Measurements from ENCODE around the gene GLP1R.

Gene GLP1R

DNA sequence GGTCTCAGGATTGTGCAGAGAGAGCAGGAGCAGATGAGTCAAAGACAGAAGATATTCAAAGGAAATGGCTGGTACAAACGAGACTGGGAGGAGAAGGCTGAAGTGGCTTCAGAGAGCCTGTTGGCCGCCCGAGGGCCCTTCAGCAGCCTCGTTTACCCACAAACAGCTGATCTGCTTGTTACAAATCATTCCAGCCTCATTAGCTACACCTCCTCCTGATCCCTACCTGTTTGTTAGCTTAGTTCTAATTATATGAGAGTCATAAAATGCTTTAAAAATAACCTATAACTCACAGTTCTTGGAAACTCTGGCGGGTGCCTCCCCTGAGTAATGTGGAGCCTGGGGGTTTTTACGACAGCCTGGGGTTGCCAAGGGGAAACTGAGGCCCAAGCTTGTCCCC lies 12.6 kb downstream of the GLP1R start:
- Histone ChIP-seq H3K27ac (ENCODE audit: low read depth, low read length) (no peak overlapping the region), H3K27me3 (ENCODE audit: control insufficient read depth in 5 of 5, insufficient read depth in 4 of 5, low read length in 5 of 5) (peaks cover 12 to 42% (median 24%) of the 10 kb centered on the region in 5 donors), H3K4me1 (ENCODE audit: control insufficient read depth in 5 of 5, insufficient read depth in 5 of 5, low read length in 5 of 5) (peaks cover 0 to 5% (median 0%) of the 10 kb centered on the region in 5 donors), H3K9ac (ENCODE audit: low read length in 5 of 5) (no peak overlapping the region), H3K36me3 (ENCODE audit: control insufficient read depth in 5 of 5, insufficient read depth in 5 of 5, low read length in 5 of 5) (no peaks in the 10 kb centered on the region), H3K9me3 (ENCODE audit: control insufficient read depth in 5 of 5, low read length in 5 of 5) (no peaks in the 10 kb centered on the region), H3K4me3 (ENCODE audit: low read depth in 1 of 5, low read length in 5 of 5) (no peak overlapping the region)

DNA sequence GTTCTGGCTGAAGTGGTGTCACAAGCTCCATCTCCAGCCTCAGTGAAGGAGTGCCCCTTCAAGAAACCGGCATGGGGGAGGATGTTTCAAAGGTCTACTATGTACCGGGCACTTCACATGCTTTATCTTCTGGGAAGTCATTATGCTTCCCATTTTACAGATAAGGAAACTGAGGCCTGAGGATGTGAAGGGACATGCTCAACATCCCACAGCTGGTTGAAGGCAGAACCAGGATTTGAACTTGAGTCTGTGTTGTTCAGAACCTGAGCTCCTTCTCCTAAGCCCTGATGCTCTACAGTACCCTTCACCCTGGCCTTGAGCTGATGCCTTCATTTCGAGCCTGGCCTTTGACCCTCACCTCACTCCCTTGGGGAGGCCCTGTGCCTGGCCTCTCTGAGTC lies 13.0 kb downstream of the GLP1R start:
- peaks cover 0 to 5% (median 0%) of the 10 kb centered on the region in 5 donors for H3K4me1 ChIP-seq (ENCODE audit: control insufficient read depth in 5 of 5, insufficient read depth in 5 of 5, low read length in 5 of 5)
- no peak overlapping the region for H3K9ac ChIP-seq (ENCODE audit: low read length in 5 of 5)
- no peaks in the 10 kb centered on the region for H3K9me3 ChIP-seq (ENCODE audit: control insufficient read depth in 5 of 5, low read length in 5 of 5)
- no peak overlapping the region for H3K4me3 ChIP-seq (ENCODE audit: low read depth in 1 of 5, low read length in 5 of 5)
- no peaks in the 10 kb centered on the region for H3K36me3 ChIP-seq (ENCODE audit: control insufficient read depth in 5 of 5, insufficient read depth in 5 of 5, low read length in 5 of 5)
- no peak overlapping the region for H3K27ac ChIP-seq (ENCODE audit: low read depth, low read length)
- H3K27me3 ChIP-seq (ENCODE audit: control insufficient read depth in 5 of 5, insufficient read depth in 4 of 5, low read length in 5 of 5): peaks cover 12 to 42% (median 25%) of the 10 kb centered on the region in 5 donors

DNA sequence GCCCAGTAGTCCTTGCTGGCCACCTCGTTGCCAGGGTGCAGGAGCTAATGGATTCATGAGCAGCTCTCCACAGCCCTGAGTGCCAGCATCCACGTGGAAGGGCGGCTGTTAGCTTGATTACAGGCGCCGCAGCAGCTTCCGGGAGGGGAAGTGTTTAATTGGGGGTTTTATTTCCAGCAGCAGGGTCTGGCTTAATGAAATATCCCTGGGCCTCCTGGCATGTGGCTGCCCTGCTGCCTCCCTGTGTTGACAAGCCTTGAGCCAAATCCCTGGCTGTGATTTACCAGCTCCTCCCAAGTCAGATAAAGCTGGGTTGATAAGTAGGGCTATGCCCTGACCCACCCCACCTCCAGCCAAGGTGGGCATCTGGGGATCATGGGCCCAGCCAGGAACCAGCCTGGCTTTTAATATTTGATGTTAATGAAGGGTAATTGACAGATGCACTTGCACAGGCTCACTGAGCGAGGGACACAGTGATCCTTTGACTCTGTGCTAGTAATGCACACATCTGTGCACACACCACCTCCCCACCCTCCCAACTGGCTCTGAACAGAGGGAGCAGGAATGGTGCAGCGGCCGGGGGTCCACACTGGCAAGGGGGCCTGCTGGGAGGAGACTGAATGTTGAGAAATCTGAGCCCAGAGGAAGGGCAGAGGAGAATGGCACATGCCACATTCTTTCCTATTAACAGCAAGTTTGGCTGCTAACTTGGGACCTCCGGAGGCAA lies 13.6 kb downstream of the GLP1R start:
- Histone ChIP-seq H3K9ac (ENCODE audit: low read length in 5 of 5) (no peak overlapping the region), H3K4me1 (ENCODE audit: control insufficient read depth in 5 of 5, insufficient read depth in 5 of 5, low read length in 5 of 5) (peaks cover 0 to 5% (median 0%) of the 10 kb centered on the region in 5 donors), H3K9me3 (ENCODE audit: control insufficient read depth in 5 of 5, low read length in 5 of 5) (no peaks in the 10 kb centered on the region), H3K4me3 (ENCODE audit: low read depth in 1 of 5, low read length in 5 of 5) (no peak overlapping the region), H3K27ac (ENCODE audit: low read depth, low read length) (no peak overlapping the region), H3K27me3 (ENCODE audit: control insufficient read depth in 5 of 5, insufficient read depth in 4 of 5, low read length in 5 of 5) (peaks cover 15 to 42% (median 28%) of the 10 kb centered on the region in 5 donors), H3K36me3 (ENCODE audit: control insufficient read depth in 5 of 5, insufficient read depth in 5 of 5, low read length in 5 of 5) (no peaks in the 10 kb centered on the region)

DNA sequence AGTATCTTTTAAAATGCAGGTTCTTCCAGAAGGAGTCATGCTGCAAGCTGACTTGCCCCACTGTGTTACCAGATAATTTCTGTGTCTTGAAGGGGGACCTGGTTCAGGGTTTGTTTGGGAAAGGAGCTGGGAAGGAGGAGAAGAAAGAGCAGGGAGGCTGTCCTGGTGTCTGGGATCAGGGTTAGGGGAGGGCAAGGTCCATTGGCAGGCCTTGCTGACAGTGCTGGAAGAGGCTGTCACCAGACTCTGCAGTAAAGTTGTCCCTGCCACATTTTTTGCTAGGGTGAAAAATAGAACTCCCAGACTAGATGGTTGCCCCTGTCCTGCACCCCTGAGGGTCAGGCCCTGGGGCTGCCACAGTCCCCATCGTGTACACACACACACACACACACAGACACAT lies 14.9 kb downstream of the GLP1R start:
- Histone ChIP-seq H3K9me3 (ENCODE audit: control insufficient read depth in 5 of 5, low read length in 5 of 5) (no peaks in the 10 kb centered on the region), H3K27ac (ENCODE audit: low read depth, low read length) (no peak overlapping the region), H3K9ac (ENCODE audit: low read length in 5 of 5) (no peak overlapping the region), H3K4me1 (ENCODE audit: control insufficient read depth in 5 of 5, insufficient read depth in 5 of 5, low read length in 5 of 5) (peaks cover 0 to 5% (median 0%) of the 10 kb centered on the region in 5 donors), H3K4me3 (ENCODE audit: low read depth in 1 of 5, low read length in 5 of 5) (no peak overlapping the region), H3K36me3 (ENCODE audit: control insufficient read depth in 5 of 5, insufficient read depth in 5 of 5, low read length in 5 of 5) (no peaks in the 10 kb centered on the region), H3K27me3 (ENCODE audit: control insufficient read depth in 5 of 5, insufficient read depth in 4 of 5, low read length in 5 of 5) (peaks cover 10 to 34% (median 25%) of the 10 kb centered on the region in 5 donors)

GRCh38 chr6:39065561-39065960 lies 17.0 kb downstream of the GLP1R start:
- H3K9me3 ChIP-seq (ENCODE audit: control insufficient read depth in 5 of 5, low read length in 5 of 5): no peaks in the 10 kb centered on the region
- peaks cover 0 to 5% (median 0%) of the 10 kb centered on the region in 5 donors for H3K4me1 ChIP-seq (ENCODE audit: control insufficient read depth in 5 of 5, insufficient read depth in 5 of 5, low read length in 5 of 5)
- H3K27me3 ChIP-seq (ENCODE audit: control insufficient read depth in 5 of 5, insufficient read depth in 4 of 5, low read length in 5 of 5): peaks cover 7 to 17% (median 14%) of the 10 kb centered on the region in 5 donors
- no peak overlapping the region for H3K4me3 ChIP-seq (ENCODE audit: low read depth in 1 of 5, low read length in 5 of 5)
- H3K36me3 ChIP-seq (ENCODE audit: control insufficient read depth in 5 of 5, insufficient read depth in 5 of 5, low read length in 5 of 5): no peaks in the 10 kb centered on the region
- no peak overlapping the region for H3K9ac ChIP-seq (ENCODE audit: low read length in 5 of 5)
- no peak overlapping the region for H3K27ac ChIP-seq (ENCODE audit: low read depth, low read length)

GRCh38 chr6:39068391-39068790 lies 19.8 kb downstream of the GLP1R start:
- peaks cover 3 to 17% (median 11%) of the 10 kb centered on the region in 5 donors for H3K27me3 ChIP-seq (ENCODE audit: control insufficient read depth in 5 of 5, insufficient read depth in 4 of 5, low read length in 5 of 5)
- no peaks in the 10 kb centered on the region for H3K9me3 ChIP-seq (ENCODE audit: control insufficient read depth in 5 of 5, low read length in 5 of 5)
- H3K36me3 ChIP-seq (ENCODE audit: control insufficient read depth in 5 of 5, insufficient read depth in 5 of 5, low read length in 5 of 5): no peaks in the 10 kb centered on the region
- H3K4me1 ChIP-seq (ENCODE audit: control insufficient read depth in 5 of 5, insufficient read depth in 5 of 5, low read length in 5 of 5): no peaks in the 10 kb centered on the region
- no peak overlapping the region for H3K9ac ChIP-seq (ENCODE audit: low read length in 5 of 5)
- no peak overlapping the region for H3K27ac ChIP-seq (ENCODE audit: low read depth, low read length)
- H3K4me3 ChIP-seq (ENCODE audit: low read depth in 1 of 5, low read length in 5 of 5): no peak overlapping the region

GRCh38 chr6:39072830-39073229 lies 24.2 kb downstream of the GLP1R start:
- peaks cover 0 to 12% (median 0%) of the 10 kb centered on the region in 5 donors for H3K27me3 ChIP-seq (ENCODE audit: control insufficient read depth in 5 of 5, insufficient read depth in 4 of 5, low read length in 5 of 5)
- H3K27ac ChIP-seq (ENCODE audit: low read depth, low read length): no peak overlapping the region
- H3K9ac ChIP-seq (ENCODE audit: low read length in 5 of 5): no peak overlapping the region
- H3K4me1 ChIP-seq (ENCODE audit: control insufficient read depth in 5 of 5, insufficient read depth in 5 of 5, low read length in 5 of 5): no peaks in the 10 kb centered on the region
- H3K36me3 ChIP-seq (ENCODE audit: control insufficient read depth in 5 of 5, insufficient read depth in 5 of 5, low read length in 5 of 5): no peaks in the 10 kb centered on the region
- no peak overlapping the region for H3K4me3 ChIP-seq (ENCODE audit: low read depth in 1 of 5, low read length in 5 of 5)
- no peaks in the 10 kb centered on the region for H3K9me3 ChIP-seq (ENCODE audit: control insufficient read depth in 5 of 5, low read length in 5 of 5)

- Histone ChIP-seq H3K27ac (ENCODE audit: low read depth, low read length) (no peak overlapping the region), H3K9me3 (ENCODE audit: control insufficient read depth in 5 of 5, low read length in 5 of 5) (no peaks in the 10 kb centered on the region), H3K4me3 (ENCODE audit: low read depth in 1 of 5, low read length in 5 of 5) (no peak overlapping the region), H3K27me3 (ENCODE audit: control insufficient read depth in 5 of 5, insufficient read depth in 4 of 5, low read length in 5 of 5) (peaks cover 0 to 12% (median 0%) of the 10 kb centered on the region in 5 donors), H3K4me1 (ENCODE audit: control insufficient read depth in 5 of 5, insufficient read depth in 5 of 5, low read length in 5 of 5) (no peaks in the 10 kb centered on the region), H3K9ac (ENCODE audit: low read length in 5 of 5) (no peak overlapping the region), H3K36me3 (ENCODE audit: control insufficient read depth in 5 of 5, insufficient read depth in 5 of 5, low read length in 5 of 5) (no peaks in the 10 kb centered on the region)
These were observed 25.1 kb downstream of the GLP1R start for GRCh38 chr6:39073471-39074355.

GRCh38 chr6:39074486-39074885 lies 25.9 kb downstream of the GLP1R start:
- no peaks in the 10 kb centered on the region for H3K4me1 ChIP-seq (ENCODE audit: control insufficient read depth in 5 of 5, insufficient read depth in 5 of 5, low read length in 5 of 5)
- H3K9me3 ChIP-seq (ENCODE audit: control insufficient read depth in 5 of 5, low read length in 5 of 5): no peaks in the 10 kb centered on the region
- no peak overlapping the region for H3K9ac ChIP-seq (ENCODE audit: low read length in 5 of 5)
- peaks cover 0 to 12% (median 0%) of the 10 kb centered on the region in 5 donors for H3K27me3 ChIP-seq (ENCODE audit: control insufficient read depth in 5 of 5, insufficient read depth in 4 of 5, low read length in 5 of 5)
- H3K4me3 ChIP-seq (ENCODE audit: low read depth in 1 of 5, low read length in 5 of 5): no peak overlapping the region
- no peaks in the 10 kb centered on the region for H3K36me3 ChIP-seq (ENCODE audit: control insufficient read depth in 5 of 5, insufficient read depth in 5 of 5, low read length in 5 of 5)
- H3K27ac ChIP-seq (ENCODE audit: low read depth, low read length): no peak overlapping the region

All from subcutaneous abdominal adipose tissue (tissue), 5 donors.